Measurements from ENCODE around the gene ROBO1. TPM values are rescaled to one million over a fixed set of nuclear protein-coding genes. Genes with fewer than 3 reads are reported as not detected.

Gene ROBO1
- total RNA-seq, 2 experiments from 2014 or later: 8.6 to 9.0 TPM

GRCh38 chr3:79040701-79041100 is 727.1 kb downstream of the ROBO1 start:
- DNase-seq: no peak
- ChIA-PET POLR2A (no interaction called here), CTCF (no interaction called here)

DNA sequence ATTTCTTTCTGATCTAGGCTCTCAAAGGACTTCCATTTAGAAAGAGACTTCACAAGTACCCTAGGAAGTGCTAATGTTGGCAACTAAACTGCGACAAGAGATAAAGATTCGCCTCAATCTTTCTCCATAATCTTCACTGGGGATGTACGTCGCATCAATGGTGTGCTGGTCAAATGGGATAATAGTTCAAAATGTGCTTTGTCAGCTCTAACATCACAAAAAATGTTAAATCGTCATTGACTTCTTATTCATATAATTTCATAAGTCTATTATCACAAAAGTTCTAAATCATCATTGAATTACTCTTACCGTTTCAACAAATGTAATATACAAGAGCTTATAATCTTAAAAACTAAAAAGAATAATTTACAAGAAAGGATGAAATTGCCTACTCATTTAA is 727.7 kb downstream of the ROBO1 start:
- no peaks in the 10 kb centered on the region for H3K36me3 Mint-ChIP-seq (ENCODE audit: low read depth)
- peaks cover 2% of the 10 kb centered on the region for H3K27me3 Mint-ChIP-seq
- H3K9me3 Mint-ChIP-seq: no peaks in the 10 kb centered on the region
- ATAC-seq: no peak
- H3K4me1 Mint-ChIP-seq (ENCODE audit: low read depth): no peaks in the 10 kb centered on the region
- no peak for DNase-seq
- intact Hi-C loops (cut with micrococcal nuclease): no loop called here
- ChIA-PET POLR2A (no interaction called here), CTCF (no interaction called here)
- no peak overlapping the region for H3K4me3 Mint-ChIP-seq
- TF ChIP-seq CTCF (IDR thresholded peaks at IDR 0.05): no peak
- no peak overlapping the region for H3K27ac Mint-ChIP-seq

More at GRCh38 chr3:79040701-79041100, 727.1 kb downstream of the ROBO1 start:
- H3K4me1 Mint-ChIP-seq (ENCODE audit: low read depth): no peaks in the 10 kb centered on the region
- no peak for TF ChIP-seq CTCF (IDR thresholded peaks at IDR 0.05)
- no peak overlapping the region for H3K27ac Mint-ChIP-seq
- no peaks in the 10 kb centered on the region for H3K36me3 Mint-ChIP-seq (ENCODE audit: low read depth)
- intact Hi-C loops (cut with micrococcal nuclease): no loop called here
- H3K9me3 Mint-ChIP-seq: no peaks in the 10 kb centered on the region
- ATAC-seq: no peak
- no peak overlapping the region for H3K4me3 Mint-ChIP-seq
- no peaks in the 10 kb centered on the region for H3K27me3 Mint-ChIP-seq

GRCh38 chr3:79039192-79039591 is 728.6 kb downstream of the ROBO1 start:
- no peak for ATAC-seq
- intact Hi-C loops (cut with micrococcal nuclease): no loop called here
- ChIA-PET POLR2A (no interaction called here), CTCF (no interaction called here)
- no peak overlapping the region for H3K27ac Mint-ChIP-seq
- no peaks in the 10 kb centered on the region for H3K9me3 Mint-ChIP-seq
- no peak overlapping the region for H3K4me3 Mint-ChIP-seq
- no peak for TF ChIP-seq CTCF (IDR thresholded peaks at IDR 0.05)
- H3K27me3 Mint-ChIP-seq: peaks cover 2% of the 10 kb centered on the region
- no peaks in the 10 kb centered on the region for H3K4me1 Mint-ChIP-seq (ENCODE audit: low read depth)
- no peak for DNase-seq
- no peaks in the 10 kb centered on the region for H3K36me3 Mint-ChIP-seq (ENCODE audit: low read depth)

DNA sequence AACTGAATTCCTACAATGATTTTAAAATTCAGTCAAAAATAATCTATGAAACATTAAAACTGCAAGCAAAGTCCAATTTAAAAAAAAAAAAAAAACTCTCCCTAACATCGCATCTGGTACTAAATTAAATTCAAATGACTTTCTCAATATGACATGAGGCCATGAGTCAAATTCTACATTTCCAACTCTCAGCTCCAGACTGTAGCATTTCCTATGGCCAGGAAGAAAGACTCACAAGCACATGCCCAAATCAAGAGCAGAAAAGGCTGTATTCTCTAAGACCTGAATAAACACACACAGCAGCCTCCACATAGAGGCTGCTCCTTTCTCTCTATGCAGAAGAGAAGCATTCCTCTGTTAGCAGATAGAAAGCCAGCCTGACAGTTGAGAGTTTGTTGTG is 729.2 kb downstream of the ROBO1 start:
- ATAC-seq (no peak), DNase-seq (no peak)
- no peaks in the 10 kb centered on the region for H3K36me3 Mint-ChIP-seq (ENCODE audit: low read depth)
- no peak overlapping the region for H3K4me3 Mint-ChIP-seq
- no peak for TF ChIP-seq CTCF (IDR thresholded peaks at IDR 0.05)
- no peaks in the 10 kb centered on the region for H3K9me3 Mint-ChIP-seq
- CTCF ChIA-PET: no interaction called here
- peaks cover 2% of the 10 kb centered on the region for H3K27me3 Mint-ChIP-seq
- POLR2A ChIA-PET: no interaction called here
- no peaks in the 10 kb centered on the region for H3K4me1 Mint-ChIP-seq (ENCODE audit: low read depth)
- H3K27ac Mint-ChIP-seq: no peak overlapping the region
- intact Hi-C loops (cut with micrococcal nuclease): no loop called here

DNA sequence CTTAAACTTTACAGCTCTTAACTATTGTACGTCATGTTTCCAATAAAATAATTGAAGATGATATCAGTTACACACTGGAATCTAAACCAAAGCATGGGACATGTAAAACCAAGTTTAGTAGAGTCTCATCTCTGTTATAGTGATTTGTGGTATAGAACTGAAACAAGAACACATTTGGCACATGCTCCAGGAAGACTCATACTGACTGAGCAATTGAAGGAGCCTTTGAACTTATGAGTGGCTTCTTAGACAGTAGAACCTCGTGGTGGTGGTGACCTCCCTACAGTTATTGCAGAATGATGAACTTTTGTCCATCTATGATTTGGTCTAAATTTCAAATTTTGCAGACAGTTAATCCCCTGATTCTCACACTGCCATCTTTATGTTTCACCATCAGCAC is 729.7 kb downstream of the ROBO1 start:
- intact Hi-C loops (cut with micrococcal nuclease): no loop called here
- Mint-ChIP-seq H3K36me3 (ENCODE audit: low read depth) (no peaks in the 10 kb centered on the region), H3K27ac (no peak overlapping the region), H3K4me3 (no peak overlapping the region), H3K9me3 (no peaks in the 10 kb centered on the region), H3K4me1 (ENCODE audit: low read depth) (no peaks in the 10 kb centered on the region), H3K27me3 (peaks cover 2% of the 10 kb centered on the region)
- ChIA-PET CTCF (no interaction called here), POLR2A (no interaction called here)
- ATAC-seq (no peak), DNase-seq (no peak)
- no peak for TF ChIP-seq CTCF (IDR thresholded peaks at IDR 0.05)

Data from activated CD8-positive, alpha-beta T cell treated with anti-CD3 and anti-CD28 coated beads for 36 hours (primary cell).